Neural cell (in vitro differentiated cells): ENCODE results near the gene TF. TPM values are rescaled to one million over a fixed set of nuclear protein-coding genes. Genes with fewer than 3 reads are reported as not detected.

Experiments used
- H2AFZ ChIP-seq: fragments of 200-600, 300-800 bp; sonication (generic), shearing (Covaris generic); 2 replicates; pipeline ENCODE4 v1.6.0; 2014; ENCODE audit warnings: low read depth, mild to moderate bottlenecking, antibody characterized with exemption, low read length, moderate library complexity
- H3F3A ChIP-seq: fragments of 200-600 bp; shearing (Covaris generic); 2 replicates; pipeline ENCODE4 v1.6.1; 2016; ENCODE audit warnings: mild to moderate bottlenecking, moderate library complexity, mixed read lengths, antibody characterized with exemption, low read length; ENCODE audit not compliant: insufficient read depth, poor library complexity, severe bottlenecking
- H3K27ac ChIP-seq: fragments of 200-600, 300-800 bp; sonication (generic), shearing (Covaris generic); 2 replicates; pipeline ENCODE4 v1.5.1; 2014; ENCODE audit warnings: mild to moderate bottlenecking, low read length, moderate library complexity
- H3K27me3 ChIP-seq: fragments of 300-800, 200-600 bp; sonication (generic), shearing (Covaris generic); 2 replicates; pipeline ENCODE4 v1.6.0; 2014; ENCODE audit warnings: mild to moderate bottlenecking, low read depth, low read length, moderate library complexity; ENCODE audit not compliant: insufficient read depth
- H3K36me3 ChIP-seq: fragments of 300-800, 200-600 bp; sonication (generic), shearing (Covaris generic); 2 replicates; pipeline ENCODE4 v1.5.1; 2014; ENCODE audit warnings: mild to moderate bottlenecking, antibody characterized with exemption, low read length, moderate library complexity; ENCODE audit not compliant: insufficient read depth
- H3K4me2 ChIP-seq: fragments of 300-800, 200-600 bp; sonication (generic), shearing (Covaris generic); 2 replicates; pipeline ENCODE4 v1.6.0; 2014; ENCODE audit warnings: mild to moderate bottlenecking, low read length
- H3K4me3 ChIP-seq: fragments of 300-800, 200-600 bp; sonication (generic), shearing (Covaris generic); 2 replicates; pipeline ENCODE4 v1.5.1; 2014; ENCODE audit warnings: mild to moderate bottlenecking, low read length, moderate library complexity
- H3K79me2 ChIP-seq: fragments of 200-600 bp; shearing (Covaris generic); replicated peaks from 2 replicates; pipeline ENCODE4 v1.6.0; 2014; ENCODE audit warnings: mild to moderate bottlenecking, low read length, moderate library complexity; ENCODE audit not compliant: insufficient read depth
- H3K9ac ChIP-seq: fragments of 300-800, 200-600 bp; sonication (generic), shearing (Covaris generic); 2 replicates; pipeline ENCODE4 v1.6.1; 2016; ENCODE audit warnings: mild to moderate bottlenecking, low read length, mixed read lengths
- H3K9me2 ChIP-seq: fragments of 200-600 bp; shearing (Covaris generic); 2 replicates; pipeline ENCODE4 v1.6.1; 2016; ENCODE audit warnings: mild to moderate bottlenecking, low read length, mixed read lengths; ENCODE audit not compliant: insufficient read depth
- H3K9me3 ChIP-seq: fragments of 200-600, 300-800 bp; sonication (generic), shearing (Covaris generic); 2 replicates; pipeline ENCODE4 v1.6.1; 2016; ENCODE audit warnings: mild to moderate bottlenecking, mixed run types, low read length, moderate library complexity, mixed read lengths
- H4K20me1 ChIP-seq: fragments of 200-600 bp; shearing (Covaris generic); 2 replicates; pipeline ENCODE4 v1.6.1; 2016; ENCODE audit warnings: mild to moderate bottlenecking, mixed run types; ENCODE audit not compliant: insufficient read depth
- CTCF ChIP-seq: fragments of 450-650 bp; IDR thresholded peaks from 2 replicates; pipeline ENCODE4 v1.5.1; 2014; ENCODE audit warnings: antibody characterized with exemption, mild to moderate bottlenecking, moderate library complexity; ENCODE audit not compliant: poor library complexity, severe bottlenecking
- EP300 ChIP-seq: fragments of 450-650 bp; conservative IDR thresholded peaks from 2 replicates; pipeline ENCODE4 v1.6.1; 2014; ENCODE audit warnings: antibody characterized with exemption, mild to moderate bottlenecking, moderate library complexity; ENCODE audit not compliant: poor library complexity, severe bottlenecking
- EZH2 ChIP-seq: fragments of 200-600, 300-800 bp; shearing (Covaris generic), sonication (generic); IDR thresholded peaks from 2 replicates; pipeline ENCODE4 v1.6.1; 2014; ENCODE audit warnings: antibody characterized with exemption, low read length, borderline replicate concordance, mild to moderate bottlenecking; ENCODE audit not compliant: insufficient read depth, poor library complexity, severe bottlenecking
- MXI1 ChIP-seq: fragments of 450-650 bp; conservative IDR thresholded peaks from 2 replicates; pipeline ENCODE4 v1.6.1; 2014; ENCODE audit warnings: antibody characterized with exemption, mild to moderate bottlenecking; ENCODE audit not compliant: poor library complexity, severe bottlenecking
- POLR2AphosphoS5 ChIP-seq: IDR thresholded peaks from 2 replicates; pipeline ENCODE4 v1.6.1; 2012
- RAD21 ChIP-seq: fragments of 450-650 bp; conservative IDR thresholded peaks from 2 replicates; pipeline ENCODE4 v1.6.1; 2014; ENCODE audit warnings: antibody characterized with exemption, mild to moderate bottlenecking, moderate library complexity
- SMC3 ChIP-seq: fragments of 450-650 bp; conservative IDR thresholded peaks from 2 replicates; pipeline ENCODE4 v1.6.1; 2014; ENCODE audit warnings: antibody characterized with exemption, mild to moderate bottlenecking, moderate library complexity; ENCODE audit not compliant: poor library complexity
- TAF1 ChIP-seq: IDR thresholded peaks from 2 replicates; pipeline ENCODE4 v1.6.1; 2012; ENCODE audit warnings: low read depth
- polyA plus RNA-seq: library from polyadenylated mRNA; depleted of rRNA; stranded (reverse); fragments of >200 nt; gene quantifications from 2 replicates; pipeline ENCODE4 v1.2.3, GENCODE V29; 2014
- TF ChIP-seq, protein P1 (sequence below): IDR thresholded peaks from 2 replicates; pipeline ENCODE4 v1.6.1; 2012; ENCODE audit warnings: borderline replicate concordance

TF gene
- polyA plus RNA-seq, 1 donor from 2014 or later = 1.4 TPM

DNA sequence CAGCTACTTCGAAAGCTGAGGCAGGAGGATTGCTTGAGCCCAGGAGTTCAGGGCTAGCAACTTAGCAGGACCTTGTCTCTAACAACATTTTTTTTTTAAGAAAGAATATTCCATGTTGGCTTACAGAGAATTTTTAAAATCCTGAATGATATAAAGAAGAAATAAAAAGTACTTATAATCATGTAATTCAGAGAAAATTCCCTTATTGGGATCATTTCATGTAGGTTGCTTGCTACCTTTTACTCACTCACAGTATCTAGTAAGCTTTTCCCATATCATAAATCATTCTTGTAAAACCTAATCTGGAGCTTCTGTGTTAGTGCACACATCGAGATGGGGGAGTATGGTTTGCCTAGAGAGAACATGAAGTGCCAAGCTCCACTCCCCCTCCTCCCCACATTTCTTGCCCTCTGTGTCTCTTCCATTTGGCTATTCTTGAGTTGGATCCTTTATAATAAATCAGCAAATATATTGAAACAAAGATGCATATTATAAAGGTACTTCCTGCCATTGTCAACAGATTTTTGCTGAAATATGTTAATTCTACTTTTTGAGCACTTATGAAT lies 13.6 kb downstream of the TF start:
- no peaks in the 10 kb centered on the region for H3K36me3 ChIP-seq
- no peak overlapping the region for H3K27ac ChIP-seq
- no peaks in the 10 kb centered on the region for H3K9me2 ChIP-seq
- no peaks in the 10 kb centered on the region for H4K20me1 ChIP-seq
- no peak overlapping the region for H2AFZ ChIP-seq
- H3F3A ChIP-seq = no peaks in the 10 kb centered on the region
- H3K4me2 ChIP-seq = no peak overlapping the region
- no peaks in the 10 kb centered on the region for H3K9me3 ChIP-seq
- no peaks in the 10 kb centered on the region for H3K79me2 ChIP-seq
- no peak overlapping the region for H3K9ac ChIP-seq
- TF ChIP-seq SMC3 (no peak), POLR2AphosphoS5 (no peak), MXI1 (no peak), RAD21 (no peak), EZH2 (no peak), TAF1 (no peak), CTCF (no peak), EP300 (no peak)
- TF ChIP-seq, protein P1, sequence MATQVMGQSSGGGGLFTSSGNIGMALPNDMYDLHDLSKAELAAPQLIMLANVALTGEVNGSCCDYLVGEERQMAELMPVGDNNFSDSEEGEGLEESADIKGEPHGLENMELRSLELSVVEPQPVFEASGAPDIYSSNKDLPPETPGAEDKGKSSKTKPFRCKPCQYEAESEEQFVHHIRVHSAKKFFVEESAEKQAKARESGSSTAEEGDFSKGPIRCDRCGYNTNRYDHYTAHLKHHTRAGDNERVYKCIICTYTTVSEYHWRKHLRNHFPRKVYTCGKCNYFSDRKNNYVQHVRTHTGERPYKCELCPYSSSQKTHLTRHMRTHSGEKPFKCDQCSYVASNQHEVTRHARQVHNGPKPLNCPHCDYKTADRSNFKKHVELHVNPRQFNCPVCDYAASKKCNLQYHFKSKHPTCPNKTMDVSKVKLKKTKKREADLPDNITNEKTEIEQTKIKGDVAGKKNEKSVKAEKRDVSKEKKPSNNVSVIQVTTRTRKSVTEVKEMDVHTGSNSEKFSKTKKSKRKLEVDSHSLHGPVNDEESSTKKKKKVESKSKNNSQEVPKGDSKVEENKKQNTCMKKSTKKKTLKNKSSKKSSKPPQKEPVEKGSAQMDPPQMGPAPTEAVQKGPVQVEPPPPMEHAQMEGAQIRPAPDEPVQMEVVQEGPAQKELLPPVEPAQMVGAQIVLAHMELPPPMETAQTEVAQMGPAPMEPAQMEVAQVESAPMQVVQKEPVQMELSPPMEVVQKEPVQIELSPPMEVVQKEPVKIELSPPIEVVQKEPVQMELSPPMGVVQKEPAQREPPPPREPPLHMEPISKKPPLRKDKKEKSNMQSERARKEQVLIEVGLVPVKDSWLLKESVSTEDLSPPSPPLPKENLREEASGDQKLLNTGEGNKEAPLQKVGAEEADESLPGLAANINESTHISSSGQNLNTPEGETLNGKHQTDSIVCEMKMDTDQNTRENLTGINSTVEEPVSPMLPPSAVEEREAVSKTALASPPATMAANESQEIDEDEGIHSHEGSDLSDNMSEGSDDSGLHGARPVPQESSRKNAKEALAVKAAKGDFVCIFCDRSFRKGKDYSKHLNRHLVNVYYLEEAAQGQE = no peak
- no peak overlapping the region for H3K4me3 ChIP-seq
- no peaks in the 10 kb centered on the region for H3K27me3 ChIP-seq

GRCh38 chr3:133760916-133761315 lies 14.7 kb downstream of the TF start:
- TF ChIP-seq POLR2AphosphoS5 (no peak), SMC3 (no peak), MXI1 (no peak)

More at GRCh38 chr3:133760916-133761315, 14.7 kb downstream of the TF start:
- no peaks in the 10 kb centered on the region for H3F3A ChIP-seq
- no peaks in the 10 kb centered on the region for H3K9me3 ChIP-seq
- no peak overlapping the region for H3K9ac ChIP-seq
- H2AFZ ChIP-seq = no peak overlapping the region
- no peaks in the 10 kb centered on the region for H3K27me3 ChIP-seq
- no peak overlapping the region for H3K4me2 ChIP-seq
- H3K79me2 ChIP-seq = no peaks in the 10 kb centered on the region
- H3K27ac ChIP-seq = no peak overlapping the region
- no peak overlapping the region for H3K4me3 ChIP-seq
- H3K9me2 ChIP-seq = no peaks in the 10 kb centered on the region
- H3K36me3 ChIP-seq = no peaks in the 10 kb centered on the region
- H4K20me1 ChIP-seq = no peaks in the 10 kb centered on the region
